Endothelial cell of umbilical vein (primary cell): ENCODE measurements around the gene ACTMAP.

Experiments used
- CTCF ChIP-seq, 2 donors: IDR thresholded peaks; 1 replicate in 1 of 2; 2 replicates in 1 of 2; pipeline ENCODE4 v1.5.1; 2011; ENCODE audit warnings: low read length in 2 of 2, mild to moderate bottlenecking in 2 of 2, moderate library complexity in 2 of 2, control low read depth in 1 of 2, inconsistent platforms in 1 of 2, low read depth in 1 of 2; ENCODE audit not compliant: insufficient read depth in 1 of 2; ENCODE audit errors: extremely low read depth in 1 of 2
- EZH2 ChIP-seq: IDR thresholded peaks from 2 replicates; pipeline ENCODE4 v1.6.1; 2012; ENCODE audit warnings: borderline replicate concordance, low read depth, mild to moderate bottlenecking, moderate library complexity, low read length, inconsistent platforms; ENCODE audit not compliant: severe bottlenecking
- FOS ChIP-seq: IDR thresholded peaks from 2 replicates; pipeline ENCODE4 v1.6.1; 2011; ENCODE audit warnings: mild to moderate bottlenecking, low read length, moderate library complexity, borderline replicate concordance; ENCODE audit not compliant: insufficient read depth
- MYC ChIP-seq: IDR thresholded peaks from one replicate; pipeline ENCODE4 v1.6.1; 2011; ENCODE audit warnings: mild to moderate bottlenecking, low read depth, low read length
- POLR2A ChIP-seq: IDR thresholded peaks from 2 replicates; pipeline ENCODE4 v1.6.1; 2012; ENCODE audit warnings: low read depth, mild to moderate bottlenecking, control low read depth, low read length
- POLR2AphosphoS5 ChIP-seq: IDR thresholded peaks from 2 replicates; pipeline ENCODE4 v1.6.1; 2012; ENCODE audit warnings: low read depth, mild to moderate bottlenecking, control low read depth, low read length, moderate library complexity; ENCODE audit not compliant: insufficient read depth
- TF ChIP-seq, protein P1 (sequence below): IDR thresholded peaks from 2 replicates; pipeline ENCODE4 v1.6.1; 2011; ENCODE audit not compliant: insufficient read depth, insufficient read length

DNA sequence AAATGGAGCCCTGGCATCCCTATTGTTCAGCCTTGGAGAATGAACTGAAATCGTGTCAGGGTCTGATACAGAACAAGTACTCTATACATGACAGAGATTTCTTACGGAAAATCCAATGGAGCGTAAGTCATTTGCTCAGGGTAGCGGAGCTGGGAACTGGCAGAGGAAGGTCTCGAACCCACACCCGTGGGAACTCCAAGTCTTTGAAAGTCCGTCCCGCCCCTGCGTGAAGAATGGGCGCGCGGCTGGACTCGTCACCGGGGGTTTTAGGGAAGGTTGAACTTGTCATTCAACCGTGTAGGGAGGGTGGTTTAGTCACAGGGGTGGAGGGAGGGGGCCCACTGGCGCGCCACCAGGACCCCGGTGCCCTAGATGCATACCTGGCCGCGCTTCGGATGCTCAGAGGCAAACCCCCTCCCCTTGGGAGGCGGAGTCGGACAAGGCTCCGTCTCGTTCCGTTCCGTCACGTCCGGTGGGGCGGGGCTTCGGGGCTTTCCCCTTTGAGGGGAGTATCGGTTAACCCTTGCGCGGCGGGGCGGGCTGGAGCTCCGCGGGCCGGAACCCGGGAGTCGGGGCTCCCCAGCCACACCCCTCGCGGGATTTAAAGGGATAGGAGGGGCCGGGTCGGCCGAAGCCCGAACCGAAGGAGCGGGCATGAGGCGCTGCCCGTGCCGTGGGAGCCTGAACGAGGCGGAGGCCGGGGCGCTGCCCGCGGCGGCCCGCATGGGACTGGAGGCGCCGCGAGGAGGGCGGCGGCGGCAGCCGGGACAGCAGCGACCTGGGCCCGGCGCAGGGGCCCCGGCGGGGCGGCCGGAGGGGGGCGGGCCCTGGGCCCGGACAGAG, 33.6 kb downstream of the ACTMAP start, which contains the start of the genes COQ8B and ITPKC:
- TF ChIP-seq POLR2A (peak; percentile 62), CTCF (IDR thresholded peaks at IDR 0.05; ENCODE audit: extremely low read depth in 1 of 2, insufficient read depth in 1 of 2, low read depth in 1 of 2, low read length in 2 of 2) (no peak), POLR2AphosphoS5 (peak; percentile 67), EZH2 (no peak), MYC (no peak), FOS (no peak)
- TF ChIP-seq, protein P1, sequence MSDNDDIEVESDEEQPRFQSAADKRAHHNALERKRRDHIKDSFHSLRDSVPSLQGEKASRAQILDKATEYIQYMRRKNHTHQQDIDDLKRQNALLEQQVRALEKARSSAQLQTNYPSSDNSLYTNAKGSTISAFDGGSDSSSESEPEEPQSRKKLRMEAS, result no peak
